ENCODE measurements around the gene AIFM3. TPM values are rescaled to one million over a fixed set of nuclear protein-coding genes. Genes with fewer than 3 reads are reported as not detected.

The AIFM3 gene
- total and polyA plus RNA-seq, 2 of the 13 experiments (the other 11 are each of a cell fraction or from before 2014, with no cell fraction given) = 9.0 to 15.3 TPM

DNA sequence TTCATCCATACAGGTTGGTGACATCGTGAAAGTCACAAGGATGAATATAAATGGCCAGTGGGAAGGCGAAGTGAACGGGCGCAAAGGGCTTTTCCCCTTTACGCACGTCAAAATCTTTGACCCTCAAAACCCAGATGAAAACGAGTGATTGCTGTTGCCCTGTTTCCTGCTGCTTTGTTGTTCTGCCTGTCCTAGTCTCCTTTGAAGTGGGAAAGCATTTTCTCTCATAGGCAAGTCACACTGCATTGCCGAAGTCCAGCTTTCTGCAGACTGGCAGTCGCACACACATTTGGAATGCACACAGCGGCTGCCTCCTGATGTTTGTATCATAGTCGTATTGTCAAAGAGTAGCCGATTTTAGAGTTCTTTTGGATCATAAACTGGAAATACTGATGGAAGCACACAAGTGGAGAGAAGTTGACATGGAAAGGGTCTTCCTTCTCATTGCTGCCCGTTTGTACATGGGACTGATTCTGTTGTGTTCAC, 17.3 kb upstream of the AIFM3 start:
- Histone ChIP-seq H3K4me1 (ENCODE audit: insufficient read depth, low read length) (peaks cover 100% of the 10 kb centered on the region), H3K9me3 (ENCODE audit: low read length) (no peaks in the 10 kb centered on the region), H2AFZ (ENCODE audit: low read length) (no peak overlapping the region), H3K79me2 (ENCODE audit: insufficient read depth, low read length) (peaks cover 84% of the 10 kb centered on the region), H3K27me3 (ENCODE audit: control insufficient read depth in 1 of 2, insufficient read depth in 2 of 2, low read length in 2 of 2) (no peaks in the 10 kb centered on the region), H4K20me1 (ENCODE audit: insufficient read depth, low read length) (peaks cover 42% of the 10 kb centered on the region), H3K9ac (ENCODE audit: insufficient read depth, low read depth, low read length) (peak overlapping the region; percentile 42), H3K36me3 (replicated peaks in 1 of 2; ENCODE audit: control insufficient read depth in 1 of 2, insufficient read depth in 2 of 2, low read length in 2 of 2) (peaks cover 6 to 34% of the 10 kb centered on the region in 2 experiments), H3K27ac (ENCODE audit: extremely low read length, insufficient read depth, low read length) (peak overlapping the region; percentile 82), H3K4me2 (ENCODE audit: low read depth, low read length) (peak overlapping the region; percentile 72), H3K4me3 (replicated peaks in 1 of 3; ENCODE audit: insufficient read depth in 1 of 3, low read depth in 2 of 3, low read length in 3 of 3) (peak overlapping the region in 1 of 3 experiments; percentile 46; a peak in 2 of 6 replicates)
- peak; percentile 91 for FAIRE-seq
- peak; percentile 92 for DNase-seq (ENCODE audit: low spot score)
- CTCF ChIA-PET (ENCODE audit: low intra/inter-chr PET ratio, low total read pairs) = no interaction called here
- in situ Hi-C loops (cut with HindIII; ENCODE audit: extremely low pct_ligation_motif_present, low pct_unique_long_range_greater_than_20kb) (loop anchor here (5.0 kb wide), 1 partner anchor 32 kb away; the partner anchor contains the start of gene CRKL), intact Hi-C loops (cut with micrococcal nuclease; ENCODE audit: unreplicated experiment) (loop anchor here (2.0 to 10.0 kb wide), 2 partner anchors 65 to 175 kb away; partner anchors contain the start of gene SERPIND1)
- BruUV-seq (replicated peaks) = no TSS peak
- POLR2A ChIA-PET = interaction anchor here (0.8 to 5.0 kb wide), 4 partner anchors 33 to 175 kb away, joined by 3 to 14 read pairs (median 4); partner anchors contain the start of genes CRKL and P2RX6
- 5% methylated on average over 13 of the region's 13 CpGs for WGBS (ENCODE audit: low lambda C conversion rate)
- peak; percentile 65 for ATAC-seq
- TF ChIP-seq SRSF9 (IDR thresholded peaks at IDR 0.05; ENCODE audit: borderline replicate concordance, insufficient read depth, low read depth, low read length, poor library complexity, severe bottlenecking) (no peak), ZNF850 (CRISPR knock-in tag; conservative IDR thresholded peaks at IDR 0.05) (no peak), ZNF501 (CRISPR knock-in tag; IDR thresholded peaks at IDR 0.05) (no peak), ZNF124 (CRISPR knock-in tag; IDR thresholded peaks at IDR 0.05) (no peak), POLR2AphosphoS5 (IDR thresholded peaks at IDR 0.05; ENCODE audit: low read depth, low read length) (no peak), IKZF1 (IDR thresholded peaks at IDR 0.05) (no peak), SRSF1 (optimal IDR thresholded peaks at IDR 0.05; ENCODE audit: low read depth, low read length) (no peak), ZNF446 (CRISPR knock-in tag; IDR thresholded peaks at IDR 0.05) (no peak), ZNF318 (CRISPR knock-in tag; IDR thresholded peaks at IDR 0.05) (no peak), ZNF510 (CRISPR knock-in tag; IDR thresholded peaks at IDR 0.05; ENCODE audit: low read depth) (no peak), MYNN (CRISPR knock-in tag; IDR thresholded peaks at IDR 0.05; ENCODE audit: low read depth) (no peak), RELA (CRISPR knock-in tag; IDR thresholded peaks at IDR 0.05) (no peak), TRIM22 (IDR thresholded peaks at IDR 0.05) (no peak)
- TF ChIP-seq, protein P1, sequence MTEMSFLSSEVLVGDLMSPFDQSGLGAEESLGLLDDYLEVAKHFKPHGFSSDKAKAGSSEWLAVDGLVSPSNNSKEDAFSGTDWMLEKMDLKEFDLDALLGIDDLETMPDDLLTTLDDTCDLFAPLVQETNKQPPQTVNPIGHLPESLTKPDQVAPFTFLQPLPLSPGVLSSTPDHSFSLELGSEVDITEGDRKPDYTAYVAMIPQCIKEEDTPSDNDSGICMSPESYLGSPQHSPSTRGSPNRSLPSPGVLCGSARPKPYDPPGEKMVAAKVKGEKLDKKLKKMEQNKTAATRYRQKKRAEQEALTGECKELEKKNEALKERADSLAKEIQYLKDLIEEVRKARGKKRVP (CRISPR knock-in tag; IDR thresholded peaks at IDR 0.05) = no peak
